NCI-H2081 (cell line): ENCODE data around the gene MAP2.
"Not testable (repeated sequence)": the region's sequence is repeated elsewhere in the genome, so short reads cannot be mapped to it uniquely, and the experiment has no call there.

ENCODE experiments used
- DNase-seq, 2 experiments: peaks; one replicate each; lab custom pipeline; 2025; lab: John Stamatoyannopoulos, UW

MAP2 gene

DNA sequence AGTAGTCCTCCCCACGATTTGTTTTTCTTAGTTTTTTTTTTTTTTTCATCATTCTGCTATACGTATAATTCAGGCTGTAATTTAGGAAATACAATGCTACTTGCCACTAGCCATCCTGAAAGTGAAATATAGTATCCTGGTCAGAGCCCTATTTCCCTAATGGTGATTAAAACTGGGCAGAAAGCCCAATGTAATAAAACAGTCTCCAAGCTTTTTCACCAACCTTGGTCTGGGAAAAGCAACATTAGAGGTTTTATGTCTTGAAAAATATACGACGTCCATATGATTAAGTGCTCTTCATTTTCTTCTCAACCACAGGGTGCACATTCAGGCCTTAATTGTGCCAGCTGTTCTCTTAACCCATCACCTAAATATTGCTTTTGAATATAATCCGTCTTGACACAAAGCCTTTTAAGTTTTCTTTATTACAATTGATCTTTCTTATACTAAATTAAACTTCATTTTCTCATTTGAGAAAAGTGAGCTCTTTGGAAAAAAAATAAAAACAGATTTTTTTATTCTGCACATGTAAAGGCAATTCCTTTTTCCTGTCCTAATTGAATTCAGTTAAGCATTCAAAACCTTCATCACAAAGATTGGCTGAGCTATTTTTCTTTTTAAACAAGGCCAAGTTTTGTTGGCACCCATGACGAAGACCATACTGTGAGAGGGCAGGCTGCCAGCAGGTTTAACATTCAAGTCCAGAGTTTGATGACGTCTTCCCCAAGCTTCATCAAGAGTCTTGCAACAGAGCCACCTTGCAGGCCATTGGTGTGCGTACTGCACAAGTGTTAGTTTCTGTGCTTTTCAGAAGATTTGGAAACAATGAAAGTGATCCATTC lies 52.7 kb downstream of the MAP2 start:
- peak; percentile 91 to 99 for DNase-seq

DNA sequence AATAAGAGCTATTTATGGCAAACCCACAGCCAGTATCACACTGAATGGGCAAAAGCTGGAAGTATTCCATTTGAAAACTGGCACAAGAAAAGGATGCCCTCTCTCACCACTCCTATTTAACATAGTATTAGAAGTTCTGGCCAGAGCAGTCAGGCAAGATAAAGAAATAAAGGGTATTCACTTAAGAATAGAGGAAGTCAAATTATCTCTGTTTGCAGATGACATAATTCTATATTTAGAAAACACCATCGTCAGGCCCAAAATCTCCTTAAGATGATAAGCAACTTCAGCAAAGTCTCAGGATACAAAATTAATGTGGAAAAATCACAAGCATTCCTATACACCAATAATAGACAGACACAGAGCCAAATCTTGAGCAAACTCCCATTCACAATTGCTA lies 68.4 kb downstream of the MAP2 start:
- not testable (repeated sequence) for DNase-seq

DNA sequence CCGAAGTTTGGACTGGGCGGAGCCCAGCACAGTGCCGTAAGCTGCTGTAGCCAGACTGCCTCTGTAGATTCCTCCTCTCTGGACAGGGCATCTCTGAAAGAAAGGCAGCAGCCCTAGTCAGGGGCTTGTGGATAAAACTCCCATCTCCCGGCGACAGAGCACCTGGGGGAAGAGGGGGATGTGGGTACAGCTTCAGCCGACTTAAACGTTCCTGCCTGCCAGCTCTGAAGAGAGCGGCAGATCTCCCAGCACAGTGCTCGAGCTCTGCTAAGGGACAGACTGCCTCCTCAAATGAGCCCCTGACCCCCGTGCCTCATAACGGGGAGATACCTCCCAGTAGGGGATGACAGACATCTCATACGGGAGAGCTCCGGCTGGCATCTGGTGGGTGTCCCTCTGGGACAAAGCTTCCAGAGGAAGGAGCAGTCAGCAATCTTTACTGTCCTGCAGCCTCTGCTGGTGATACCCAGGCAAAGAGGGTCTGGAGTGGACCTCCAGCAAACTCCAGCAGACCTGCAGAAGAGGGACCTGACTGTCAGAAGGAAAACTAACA lies 71.3 kb downstream of the MAP2 start:
- not testable (repeated sequence) for DNase-seq

DNA sequence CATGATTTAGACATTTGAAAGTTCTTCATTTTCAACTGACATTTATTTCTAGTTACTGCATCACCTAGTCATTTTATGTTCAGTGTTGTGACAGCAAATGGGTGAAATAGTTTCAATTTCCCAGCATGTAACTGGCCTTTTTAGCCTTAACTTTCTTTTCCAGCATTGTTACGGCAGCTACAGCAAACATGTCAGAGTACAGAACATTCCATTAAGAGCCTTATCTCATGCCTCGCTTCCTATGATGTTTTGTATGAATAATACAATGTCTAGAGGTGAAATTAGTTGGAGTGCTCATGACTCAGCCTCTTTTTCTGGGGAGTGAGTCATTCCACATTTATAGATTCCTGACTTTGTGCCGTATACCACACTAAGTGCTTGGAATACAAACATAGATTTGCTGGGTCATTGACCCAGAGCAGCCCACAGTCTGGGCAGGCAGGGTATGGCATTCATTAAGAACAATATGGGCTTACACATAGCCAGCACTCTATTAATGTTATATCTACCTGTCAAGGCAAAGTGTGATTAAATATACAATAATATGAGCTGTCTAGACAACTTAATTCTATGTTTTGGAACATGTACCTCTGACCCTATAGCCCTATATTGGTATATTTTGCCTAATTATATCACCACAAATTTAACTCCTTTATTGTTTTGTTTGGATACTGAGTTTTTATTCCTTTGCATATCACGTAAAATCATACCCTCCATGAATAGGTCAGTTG lies 72.2 kb downstream of the MAP2 start:
- DNase-seq: peak; percentile 87 to 98

DNA sequence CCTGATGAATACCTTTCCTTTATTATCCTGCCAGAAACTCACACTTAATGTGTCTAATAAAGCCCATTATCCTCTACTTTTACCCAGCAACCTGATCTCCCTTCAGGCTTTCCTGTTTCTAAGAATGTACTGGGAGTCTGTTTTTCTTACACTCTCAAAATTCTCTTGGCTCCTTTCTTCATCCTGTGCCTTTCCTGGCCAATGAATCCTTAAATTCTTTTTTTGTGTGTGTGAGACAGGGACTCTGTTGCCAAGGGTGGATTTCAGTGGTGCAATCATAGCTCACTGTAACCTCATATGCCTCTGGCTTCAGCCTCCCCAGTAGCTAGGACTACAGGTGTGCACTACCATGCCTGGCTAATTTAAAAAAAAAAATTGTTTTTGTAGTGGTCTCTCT lies 72.7 kb downstream of the MAP2 start:
- DNase-seq: peak in 1 of 2 experiments; percentile 67

DNA sequence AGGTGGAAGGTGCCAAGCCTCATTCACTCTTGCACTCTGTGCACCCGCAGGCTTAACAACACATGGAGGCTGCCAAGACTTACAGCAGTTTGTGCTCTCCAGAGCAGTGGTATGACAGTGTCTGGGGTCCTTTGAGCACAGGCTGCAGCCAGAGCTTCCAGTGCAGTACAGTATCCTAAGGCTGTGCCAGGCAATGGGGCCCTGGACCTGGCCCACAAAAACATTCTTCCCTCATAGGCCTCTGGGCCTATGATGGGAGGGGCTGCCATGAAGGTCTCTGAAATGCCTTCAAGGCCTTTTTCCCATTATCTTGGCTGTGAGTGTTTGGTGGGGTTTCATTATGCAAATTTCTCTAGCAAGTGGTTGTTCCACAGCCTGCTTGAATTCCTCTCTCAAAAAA lies 74.8 kb downstream of the MAP2 start:
- DNase-seq: no peak

DNA sequence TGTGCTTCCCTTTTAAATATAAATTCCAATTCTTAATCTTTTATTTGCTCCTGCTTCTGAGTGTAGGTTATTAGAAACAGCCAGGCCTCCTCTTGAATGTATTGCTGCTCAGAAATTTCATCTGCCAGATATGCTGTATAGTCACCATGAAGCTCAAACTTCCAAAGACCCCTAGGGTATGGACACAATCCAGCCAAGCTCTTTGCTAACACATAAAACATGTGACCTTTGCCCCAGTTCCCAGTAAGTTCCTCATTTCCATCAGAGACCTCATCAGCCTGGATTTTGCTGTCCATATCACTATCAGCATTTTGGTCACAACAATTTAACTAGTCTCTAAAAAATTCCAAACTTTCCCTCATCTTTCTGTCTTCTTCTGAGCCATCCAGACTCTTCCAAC lies 75.2 kb downstream of the MAP2 start:
- DNase-seq: no peak

DNA sequence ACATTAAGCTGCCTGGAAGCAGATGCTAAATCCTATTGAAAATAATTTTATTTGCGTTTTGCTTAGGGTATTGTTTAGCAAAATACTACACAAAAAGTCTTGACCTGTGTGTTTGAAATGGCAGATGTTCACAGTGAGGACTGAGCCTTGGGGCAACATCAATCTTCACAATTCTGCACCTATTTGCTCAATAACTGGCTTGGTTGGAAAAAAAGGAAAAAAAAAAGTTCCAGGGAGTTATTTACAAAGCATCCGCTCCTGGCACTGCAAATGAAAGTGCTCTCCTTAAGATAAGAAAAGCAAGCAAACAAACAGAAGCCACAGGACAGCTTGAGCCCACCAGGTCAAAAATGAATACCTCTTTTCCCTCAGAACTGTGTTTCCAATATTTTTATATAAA lies 77.7 kb downstream of the MAP2 start:
- DNase-seq: peak; percentile 52 to 76

DNA sequence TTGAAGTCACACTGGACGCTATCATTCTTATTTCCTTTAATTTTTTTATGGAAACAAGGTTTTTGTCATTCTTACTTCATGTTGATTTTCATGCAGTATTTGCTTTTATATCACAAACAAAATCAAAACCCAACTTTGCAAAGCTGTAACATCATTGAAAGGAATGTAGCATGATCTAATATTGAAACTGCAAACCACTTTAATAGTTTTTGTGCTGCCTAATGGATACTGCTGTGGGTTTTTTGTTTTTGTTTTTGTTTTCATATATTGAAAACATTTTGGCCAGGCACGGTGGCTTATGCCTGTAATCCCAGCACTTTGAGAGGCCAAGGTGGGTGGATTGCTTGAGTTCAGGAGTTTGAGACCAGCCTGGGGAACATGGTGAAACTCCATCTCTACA lies 81.6 kb downstream of the MAP2 start:
- no peak for DNase-seq

DNA sequence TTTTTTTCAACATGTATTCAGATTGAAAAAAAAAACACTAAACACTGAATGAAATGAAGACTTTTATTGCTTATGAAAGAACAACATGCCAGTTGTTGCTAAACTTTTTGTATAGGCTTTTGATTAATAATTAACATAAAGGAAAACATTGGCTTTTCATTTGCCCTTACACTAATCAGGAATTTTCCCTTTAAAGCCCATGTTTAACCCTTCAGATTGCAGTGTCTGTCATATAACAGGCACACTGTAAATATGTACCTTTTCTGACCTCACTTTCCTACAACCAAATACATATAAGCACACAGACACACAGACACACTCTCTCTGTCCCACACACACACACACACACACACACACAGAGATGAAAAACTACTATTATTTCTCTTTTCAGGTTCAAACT lies 84.4 kb downstream of the MAP2 start:
- no peak for DNase-seq

DNA sequence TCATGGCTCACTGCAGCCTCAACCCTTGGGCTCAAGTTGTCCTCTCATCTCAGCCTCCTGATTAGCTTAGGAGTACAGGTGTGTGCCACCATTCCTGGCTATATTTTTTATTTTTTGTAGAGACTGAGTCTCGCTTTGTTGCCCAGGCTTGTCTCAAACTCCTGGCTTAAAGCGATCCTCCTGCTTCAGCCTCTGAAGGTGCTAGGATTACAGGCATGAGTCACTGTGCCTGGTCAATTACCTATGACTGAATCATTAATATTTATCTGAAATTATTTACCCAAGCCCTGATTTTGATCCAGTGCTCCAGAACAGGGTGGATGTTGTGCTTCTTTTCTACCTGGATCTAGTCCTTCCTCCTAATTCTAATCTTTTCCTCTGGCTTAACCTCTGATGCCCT lies 87.8 kb downstream of the MAP2 start:
- DNase-seq: no peak

DNA sequence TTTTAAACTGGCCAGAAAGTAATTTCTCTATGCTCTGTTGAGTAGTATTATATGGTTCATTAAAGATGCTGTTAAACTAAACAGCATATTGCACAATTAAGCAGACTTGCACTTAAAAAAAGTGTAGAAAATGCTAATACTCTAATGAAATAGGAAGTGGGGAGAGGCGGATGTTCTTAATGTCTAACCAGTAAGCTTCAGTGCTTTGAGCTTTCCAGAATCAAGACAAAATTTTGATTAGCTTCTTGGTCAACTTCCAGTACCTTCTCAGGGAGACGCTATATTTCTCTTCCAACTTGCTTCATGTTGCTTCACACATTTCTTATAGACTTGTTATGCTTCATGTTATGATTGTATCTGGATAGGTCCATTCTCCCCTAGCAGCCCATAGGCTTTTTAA lies 89.1 kb downstream of the MAP2 start:
- no peak for DNase-seq

DNA sequence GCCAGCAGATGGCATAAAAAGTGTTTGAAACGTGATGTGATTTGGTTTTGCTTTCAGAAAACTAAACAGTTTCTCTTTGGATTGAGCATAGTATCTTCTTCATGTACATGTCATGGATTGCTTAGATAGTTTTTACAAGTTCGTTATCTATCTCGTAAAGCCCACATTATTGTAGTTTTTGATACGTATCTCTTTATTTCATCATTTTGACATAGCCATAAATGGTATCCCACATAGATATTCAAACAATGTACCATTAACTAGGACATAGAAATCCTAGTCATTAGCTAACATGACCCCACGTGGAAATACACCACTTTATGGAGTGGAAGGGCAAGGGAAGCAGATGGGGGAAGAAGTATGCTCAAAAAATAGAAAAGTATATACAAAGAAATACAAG lies 93.6 kb downstream of the MAP2 start:
- DNase-seq: no peak

DNA sequence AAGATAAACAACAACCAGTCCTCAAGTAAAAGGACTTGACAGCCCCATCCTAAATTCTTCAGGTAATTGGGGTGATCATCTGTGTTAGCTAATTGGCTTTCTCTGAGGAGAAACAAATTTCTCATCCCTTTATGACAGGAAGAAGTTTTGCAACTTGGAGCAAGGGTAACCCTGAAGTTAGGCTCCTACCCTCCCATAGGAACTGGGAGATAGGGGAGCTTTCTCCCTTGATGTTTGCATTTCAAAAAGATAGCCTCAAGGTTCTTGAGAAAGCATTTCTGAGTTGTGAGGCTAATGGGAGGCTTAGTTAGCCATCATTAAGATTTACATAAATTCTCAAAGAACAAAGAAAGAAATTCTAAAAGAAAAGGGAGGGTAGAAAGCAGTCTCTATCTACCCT lies 95.4 kb downstream of the MAP2 start:
- DNase-seq: no peak

DNA sequence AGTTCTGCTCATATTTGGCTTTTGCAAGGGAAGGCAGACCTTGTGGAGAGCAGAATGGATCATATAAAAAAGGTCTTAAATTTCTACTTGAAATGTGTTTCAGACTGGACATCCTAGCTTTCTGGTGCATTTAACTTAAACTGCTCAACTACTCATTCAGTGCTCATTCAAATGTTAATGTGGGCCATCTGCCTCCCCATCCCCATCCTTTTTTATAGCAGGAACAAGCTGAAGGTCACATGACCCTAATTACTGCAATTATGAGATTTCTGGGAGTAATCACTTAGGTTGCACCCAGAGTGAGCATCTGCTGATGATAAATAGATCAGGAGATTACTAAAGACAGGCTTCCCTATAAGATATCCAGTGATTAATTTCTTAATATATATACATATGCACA lies 96.1 kb downstream of the MAP2 start:
- DNase-seq: peak; percentile 43 to 81

DNA sequence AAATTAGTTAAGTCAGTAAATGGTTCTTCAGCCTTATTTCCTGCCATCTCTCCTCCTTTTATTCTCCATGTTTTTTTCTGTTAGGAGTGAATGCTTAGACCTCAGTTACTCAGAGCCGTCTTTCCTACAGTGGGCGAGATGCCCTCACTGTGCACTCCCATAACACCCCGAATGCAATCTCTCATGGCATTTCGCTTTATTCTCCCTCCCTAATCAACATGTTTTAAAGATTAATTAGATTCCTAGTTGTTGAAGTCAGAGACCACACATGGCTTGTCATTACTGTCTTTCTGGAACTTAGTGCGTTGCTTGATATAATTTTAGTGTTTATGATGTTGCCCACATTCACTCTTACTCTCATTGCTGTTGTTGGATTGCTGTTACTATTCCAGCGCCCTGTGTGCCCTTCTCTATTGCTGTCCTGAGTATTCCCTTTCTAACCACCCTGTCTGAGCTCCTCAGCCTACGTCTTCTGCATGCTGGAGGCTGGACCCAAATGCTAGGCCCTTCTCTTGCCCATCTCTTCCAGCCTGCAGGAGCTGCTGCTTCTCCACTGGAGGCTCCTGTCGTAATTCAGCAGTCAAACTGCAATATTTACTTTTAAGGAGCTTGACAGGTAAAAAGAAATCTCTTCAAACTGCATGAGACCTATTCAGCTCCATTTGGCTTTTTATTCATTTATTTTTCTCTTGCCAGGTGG lies 99.3 kb downstream of the MAP2 start:
- peak in 1 of 2 experiments; percentile 1 for DNase-seq

DNA sequence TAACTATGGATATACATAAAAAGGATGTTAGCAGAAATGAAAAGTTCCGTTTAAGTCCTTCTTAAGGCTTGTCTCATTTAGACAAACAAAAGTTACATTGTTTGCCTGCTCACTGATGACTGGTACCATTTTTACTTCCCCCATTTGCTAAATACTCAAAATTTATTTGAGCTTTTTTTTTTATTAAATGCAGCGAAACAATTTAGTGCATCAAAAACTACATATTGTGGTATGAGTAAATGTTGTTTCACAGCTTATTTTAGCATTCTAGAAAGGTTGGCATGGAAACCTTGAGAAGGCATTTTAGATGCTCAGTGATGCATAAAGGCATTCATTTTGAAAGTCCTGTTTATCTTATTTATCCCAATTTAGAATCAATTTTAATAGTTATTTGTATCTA lies 100.0 kb downstream of the MAP2 start:
- DNase-seq: no peak

DNA sequence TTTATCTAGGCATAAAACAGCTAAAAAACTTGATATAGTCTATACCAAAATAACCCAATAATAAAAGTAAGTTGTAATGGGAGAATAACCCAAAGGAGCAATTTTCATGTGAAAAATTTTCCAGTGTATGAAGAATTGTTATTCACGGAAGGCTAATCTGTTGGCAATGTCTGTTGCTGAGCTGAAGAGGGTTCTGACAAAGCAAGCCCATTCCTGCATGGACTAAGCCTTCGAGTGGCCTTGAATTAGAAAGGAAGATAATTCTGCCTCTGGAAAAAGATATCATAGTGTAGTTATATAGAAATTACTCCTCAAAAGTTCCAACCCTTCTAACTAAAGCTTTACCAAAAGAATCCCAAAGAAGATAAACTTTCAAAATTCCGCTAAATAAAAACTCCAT lies 101.5 kb downstream of the MAP2 start:
- no peak for DNase-seq

DNA sequence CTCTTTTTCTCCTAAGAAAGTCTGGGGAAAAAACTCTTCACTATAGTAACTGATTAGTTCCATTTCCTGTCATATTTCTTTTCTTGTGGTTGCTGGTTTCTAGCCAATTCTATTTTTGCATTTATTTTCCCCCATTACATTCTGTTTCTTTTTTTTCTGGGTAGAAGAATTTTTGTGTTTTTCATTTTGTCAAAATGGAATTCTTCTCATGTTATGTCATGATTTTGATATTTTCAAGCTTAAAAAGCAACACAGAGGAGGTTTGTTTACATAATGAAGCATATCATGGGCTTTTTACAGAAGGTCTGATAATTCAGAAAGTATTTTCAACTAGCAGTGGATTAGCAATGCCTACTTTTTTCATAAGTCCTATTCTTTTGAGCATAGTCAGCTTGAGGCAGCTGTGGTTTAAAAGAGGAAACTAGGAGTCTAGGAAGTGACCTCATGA lies 102.0 kb downstream of the MAP2 start:
- no peak for DNase-seq

DNA sequence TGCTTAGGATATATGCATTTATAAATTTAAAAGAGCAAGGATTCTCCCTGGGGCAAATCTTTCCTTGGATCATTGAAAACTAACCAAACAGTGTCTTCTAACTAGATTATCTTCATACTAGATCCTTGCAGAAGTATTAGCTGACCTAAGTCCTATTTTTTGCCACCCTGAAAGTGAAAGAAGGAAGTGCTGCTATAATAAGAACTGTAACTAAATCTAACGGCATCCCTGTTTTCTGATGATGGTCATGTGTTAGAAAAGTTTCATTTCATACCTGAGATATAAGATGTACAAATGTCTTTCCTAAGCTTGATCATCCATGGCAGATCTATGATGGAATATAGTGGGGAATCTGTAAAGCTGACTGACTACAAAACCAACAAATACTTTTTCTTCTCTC lies 102.7 kb downstream of the MAP2 start:
- no peak for DNase-seq

DNA sequence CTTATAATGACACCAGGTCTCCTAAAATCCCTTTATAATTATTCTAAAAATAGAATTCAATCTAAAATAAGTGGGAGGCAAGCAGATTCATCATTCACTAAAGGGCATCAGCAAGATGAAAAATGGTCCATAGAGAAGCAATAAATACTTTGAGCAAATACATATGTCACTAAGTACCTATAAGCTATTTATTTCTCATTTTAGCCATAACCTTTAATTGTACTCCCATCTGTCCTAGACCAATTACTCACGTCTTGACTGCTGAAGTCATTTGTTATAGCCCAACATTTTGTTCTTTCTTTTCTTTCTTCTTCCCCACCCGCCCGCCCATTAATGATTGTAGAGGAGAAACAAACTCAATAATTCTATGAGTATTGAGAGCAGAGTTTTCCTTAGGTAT lies 105.7 kb downstream of the MAP2 start:
- DNase-seq: peak in 1 of 2 experiments; percentile 21

DNA sequence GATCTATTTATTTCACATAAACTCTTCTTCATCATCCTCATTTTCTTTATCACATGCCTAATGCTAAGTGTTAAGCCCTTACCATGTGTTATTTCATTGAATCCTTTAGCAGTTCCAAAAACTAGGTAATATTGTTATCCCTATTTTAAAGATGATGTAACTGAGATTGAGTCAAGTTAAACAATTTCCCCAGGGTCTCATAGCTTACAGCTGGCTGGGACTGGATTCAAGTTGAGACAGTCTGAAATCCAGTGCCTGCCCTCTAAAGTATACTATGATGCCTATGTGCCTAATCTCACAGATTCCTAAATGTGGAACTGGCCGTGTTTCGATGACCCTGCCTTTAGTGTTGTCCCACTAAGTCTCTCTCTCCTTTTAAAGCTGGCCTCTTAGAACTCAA lies 108.5 kb downstream of the MAP2 start:
- no peak for DNase-seq

DNA sequence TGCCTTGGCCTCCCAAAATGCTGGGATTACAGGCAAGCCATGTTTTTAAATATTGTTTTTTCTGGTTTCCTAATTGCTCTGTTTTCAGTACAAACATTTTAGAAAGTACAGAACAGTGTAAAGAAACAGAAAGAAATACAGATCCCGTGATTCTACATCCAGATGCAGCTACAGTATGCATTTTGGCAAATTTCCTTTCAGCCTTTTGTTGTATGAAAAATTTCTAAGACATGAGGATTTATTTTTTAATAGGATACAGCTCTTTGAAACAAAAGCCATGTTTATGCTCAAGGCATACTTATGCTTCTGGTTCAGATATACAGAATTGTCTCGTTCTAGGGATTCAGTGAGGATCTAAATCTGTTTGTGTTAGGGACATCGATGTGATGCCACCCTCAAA lies 109.5 kb downstream of the MAP2 start:
- no peak for DNase-seq
